HG03521 (cell line): ENCODE results near the gene MAP3K13.
"Not testable (repeated sequence)": the region's sequence is repeated elsewhere in the genome, so short reads cannot be mapped to it uniquely, and the experiment has no call there.

Source experiments
- ATAC-seq: cut with Tn5 transposase; IDR thresholded peaks from one replicate; pipeline ENCODE4 v1.9.1; 2021; ENCODE audit warnings: mild to moderate bottlenecking, moderate library complexity; ENCODE audit not compliant: unreplicated experiment

Gene MAP3K13

DNA sequence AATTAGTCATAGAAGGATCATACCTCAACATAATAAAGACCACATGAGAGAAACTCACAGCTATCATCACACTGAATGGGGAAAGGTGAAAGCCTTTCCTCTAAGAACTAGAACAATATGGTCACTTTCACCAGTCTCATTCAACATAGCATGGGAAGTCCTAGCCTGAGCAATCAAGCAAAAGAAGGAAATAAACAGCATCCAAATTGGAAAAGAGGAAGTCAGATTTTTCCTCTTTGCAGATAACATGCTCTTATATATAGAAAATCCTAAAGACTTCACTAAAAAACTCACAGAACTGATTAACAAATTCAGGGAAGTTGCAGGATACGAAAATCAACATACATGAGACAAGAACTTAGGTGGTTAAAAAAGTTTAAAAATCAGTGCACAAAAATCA, 24.7 kb downstream of the MAP3K13 start:
- no peak for ATAC-seq

DNA sequence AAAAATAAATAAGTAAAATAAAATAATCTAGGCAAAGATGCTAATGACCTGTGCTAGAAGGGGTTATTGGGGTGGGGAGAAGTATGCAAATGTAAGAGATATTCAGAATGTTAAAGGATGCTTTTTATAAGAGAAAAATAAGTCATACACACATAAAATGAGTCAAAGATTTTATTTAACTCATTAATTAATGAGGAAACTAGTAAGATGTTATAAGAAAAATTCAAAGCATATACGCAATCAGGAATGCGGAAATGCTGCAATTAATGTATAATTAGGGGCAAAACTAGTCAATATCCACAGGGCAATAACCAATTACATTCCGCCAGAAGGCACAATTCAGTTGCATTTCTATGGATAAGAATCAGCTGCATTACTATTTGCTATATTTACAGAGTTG, 30.1 kb downstream of the MAP3K13 start:
- no peak for ATAC-seq

DNA sequence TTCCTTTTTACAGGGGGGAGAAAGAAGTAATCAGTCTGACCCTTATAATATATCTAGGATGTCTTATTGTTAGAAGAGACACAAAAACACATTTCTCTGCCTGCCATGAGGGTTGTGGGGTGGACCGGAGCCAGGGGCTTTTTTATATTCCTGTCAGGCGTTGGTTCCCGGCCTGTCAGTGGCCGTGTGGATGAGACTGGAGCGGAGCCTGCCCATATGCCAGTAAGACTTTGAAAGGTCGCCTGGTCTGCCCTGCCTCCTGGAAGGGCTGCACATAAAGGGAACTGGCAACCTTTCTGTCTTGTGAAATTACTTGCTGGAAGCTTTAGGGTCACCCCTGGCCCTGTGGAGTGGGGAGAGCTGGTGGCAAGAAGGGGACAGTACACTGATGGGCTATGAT, 34.7 kb downstream of the MAP3K13 start:
- ATAC-seq = no peak

DNA sequence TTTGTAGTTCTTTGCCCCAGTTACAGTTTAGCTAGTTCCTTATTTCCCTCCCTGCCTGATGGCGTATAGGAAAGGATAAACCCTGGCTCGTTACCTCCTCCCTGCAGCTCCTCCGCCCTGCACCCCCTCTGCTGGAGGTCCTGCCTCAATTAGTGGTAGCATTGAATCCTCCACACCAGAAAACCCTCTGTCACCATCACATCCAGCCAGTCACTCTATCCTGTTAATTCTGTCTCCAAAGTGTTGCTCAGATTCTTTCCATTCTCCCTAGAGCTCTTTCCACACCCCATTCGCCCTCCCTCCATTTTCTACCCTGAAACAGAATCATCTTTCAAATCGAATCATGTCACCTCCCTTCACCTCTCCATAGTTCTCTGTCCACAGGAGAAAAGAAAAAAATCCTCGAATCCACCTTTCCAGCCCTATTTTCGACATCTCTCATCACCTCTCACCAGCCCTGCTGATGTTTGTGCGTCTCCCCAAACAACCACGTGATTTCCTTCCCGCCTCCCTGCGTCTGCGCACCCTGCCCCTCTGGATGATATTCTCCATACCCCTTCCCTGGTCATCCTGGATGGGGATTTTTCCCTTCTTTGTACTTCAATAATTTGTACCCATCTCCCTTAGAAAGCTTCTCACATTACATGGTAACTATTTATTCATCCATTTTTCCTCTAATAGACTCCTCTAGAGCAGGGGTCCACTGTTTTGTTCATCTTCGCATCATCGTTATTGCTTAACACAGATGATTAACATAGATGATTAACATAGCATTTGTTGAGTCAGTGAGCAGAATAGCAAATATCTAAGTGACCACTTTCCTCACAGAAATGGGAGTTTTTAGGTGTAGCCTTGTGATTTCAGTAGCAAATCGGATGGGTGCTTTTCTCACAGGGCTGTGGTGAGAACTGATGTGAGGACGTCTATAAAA, 37.1 kb downstream of the MAP3K13 start:
- ATAC-seq = no peak

DNA sequence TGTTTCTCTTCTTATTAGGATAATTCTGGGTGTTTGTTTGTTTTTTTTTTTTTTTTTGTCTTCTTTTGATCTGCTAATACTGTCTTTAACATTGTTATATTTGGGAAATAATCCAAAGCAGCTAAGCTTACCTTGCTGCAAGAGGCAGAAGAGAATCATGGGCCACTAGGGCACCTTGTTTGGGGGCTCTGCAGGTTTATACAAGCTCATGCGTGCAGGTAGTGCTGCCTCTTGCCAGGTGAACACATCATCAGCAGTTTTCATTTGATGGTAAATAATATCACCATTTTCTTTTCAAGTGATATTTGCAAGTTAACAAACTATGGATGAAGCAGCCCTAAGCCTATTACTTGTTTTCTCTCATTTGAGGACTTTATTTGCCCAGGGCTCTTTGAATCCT, 37.9 kb downstream of the MAP3K13 start:
- ATAC-seq = no peak

DNA sequence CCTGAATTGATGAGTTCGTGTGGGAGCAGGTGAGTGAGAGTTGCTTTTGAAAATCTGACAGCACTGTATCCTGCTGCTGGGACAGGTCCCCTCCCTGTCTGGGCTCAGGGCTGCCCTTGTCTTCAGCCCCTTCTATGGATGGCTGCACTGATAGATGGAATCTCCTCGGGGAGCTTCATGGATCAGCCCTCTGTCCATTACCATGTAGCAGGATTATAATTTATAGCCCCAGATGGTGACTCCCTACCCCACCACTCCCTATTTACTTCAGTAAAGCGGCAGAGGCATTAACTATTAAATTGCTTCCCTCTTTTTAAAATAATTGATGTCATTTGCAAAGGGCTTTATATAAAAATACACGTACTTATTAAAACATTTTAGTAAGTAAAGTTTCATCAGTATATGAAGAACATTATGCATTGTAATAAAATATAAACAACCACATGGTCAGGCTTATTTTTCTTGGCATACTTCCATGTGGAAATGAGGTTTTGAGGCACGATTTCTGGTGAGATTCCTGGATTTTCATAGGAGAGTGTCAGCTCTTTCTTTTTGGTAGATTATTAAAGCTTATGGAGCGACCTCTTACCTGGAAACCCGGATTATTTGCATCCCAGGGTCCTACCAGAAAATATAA, 38.5 kb downstream of the MAP3K13 start:
- ATAC-seq = no peak

DNA sequence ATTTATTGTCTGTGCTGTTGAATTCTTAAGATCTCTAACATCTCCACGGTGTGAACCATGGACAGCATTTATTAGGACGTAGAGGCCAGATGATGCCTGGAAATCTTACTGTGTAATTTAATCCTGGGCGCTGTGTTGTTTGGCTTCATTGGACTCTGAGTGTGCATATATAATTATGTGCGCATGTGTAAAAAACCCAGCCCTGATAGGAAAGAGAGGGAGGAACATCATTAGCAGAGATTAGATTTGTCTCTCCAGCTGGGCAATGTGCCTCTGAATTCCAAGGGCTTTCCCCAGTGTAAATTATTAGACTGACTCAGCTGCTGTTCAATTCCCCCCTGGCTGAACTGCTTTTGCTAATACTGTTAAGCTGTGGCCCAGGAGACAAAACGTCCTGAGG, 39.6 kb downstream of the MAP3K13 start:
- ATAC-seq = no peak

DNA sequence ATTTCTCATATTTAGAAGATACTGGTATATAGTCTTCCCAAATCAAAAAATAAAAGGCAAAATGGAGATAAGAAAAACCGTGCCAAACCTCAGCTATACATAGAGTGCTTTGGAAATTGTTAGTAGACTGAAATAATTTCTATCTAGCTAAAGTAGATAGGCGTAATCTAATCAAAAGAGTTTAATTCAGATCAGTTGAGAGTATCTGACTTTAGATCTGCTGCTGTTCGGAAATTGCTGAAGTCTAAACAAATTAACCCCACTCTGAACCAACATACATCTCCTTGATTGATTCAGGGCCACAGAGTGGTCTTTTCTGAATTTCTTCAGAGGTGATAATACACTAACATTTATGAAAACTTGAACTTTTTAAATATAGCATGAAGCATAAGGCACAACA, 40.1 kb downstream of the MAP3K13 start:
- no peak for ATAC-seq

DNA sequence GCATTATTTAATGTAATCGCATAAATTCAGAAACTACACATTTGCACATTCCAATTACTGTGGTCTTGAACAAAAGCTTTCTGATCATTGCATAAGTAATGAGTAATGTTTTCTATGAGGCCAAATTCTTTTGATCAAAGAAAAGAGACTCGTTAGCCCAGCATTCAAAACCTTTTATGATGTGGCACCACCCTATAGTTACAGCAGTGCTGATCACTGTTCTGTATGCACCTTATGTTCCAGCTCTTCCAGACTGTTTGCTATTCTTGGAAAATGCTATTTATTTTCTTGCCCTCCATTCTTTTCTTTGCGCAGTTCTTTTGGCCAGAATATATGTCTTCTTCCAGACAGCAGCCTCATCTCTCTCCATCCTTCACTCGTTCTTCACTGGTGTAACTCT, 42.3 kb downstream of the MAP3K13 start:
- ATAC-seq = no peak

DNA sequence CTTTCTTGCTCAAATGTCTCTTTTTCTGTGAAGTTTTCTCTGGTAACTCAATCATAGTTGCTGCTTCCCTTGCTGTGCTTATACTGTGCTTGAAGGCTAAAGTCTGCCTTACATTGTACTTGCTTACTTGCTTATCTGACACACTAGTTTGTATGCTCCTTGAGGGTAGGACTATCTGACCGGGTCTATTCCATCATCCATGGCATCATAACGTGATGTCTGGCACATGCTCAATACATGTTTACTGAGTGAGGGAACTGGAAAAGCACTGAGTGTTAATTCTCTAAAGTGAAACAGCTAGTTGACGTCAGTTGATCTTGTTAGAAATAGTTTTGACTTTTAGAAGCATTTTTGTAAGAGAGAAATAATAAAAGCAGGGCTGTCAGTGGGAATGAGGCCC, 42.7 kb downstream of the MAP3K13 start:
- ATAC-seq = no peak

DNA sequence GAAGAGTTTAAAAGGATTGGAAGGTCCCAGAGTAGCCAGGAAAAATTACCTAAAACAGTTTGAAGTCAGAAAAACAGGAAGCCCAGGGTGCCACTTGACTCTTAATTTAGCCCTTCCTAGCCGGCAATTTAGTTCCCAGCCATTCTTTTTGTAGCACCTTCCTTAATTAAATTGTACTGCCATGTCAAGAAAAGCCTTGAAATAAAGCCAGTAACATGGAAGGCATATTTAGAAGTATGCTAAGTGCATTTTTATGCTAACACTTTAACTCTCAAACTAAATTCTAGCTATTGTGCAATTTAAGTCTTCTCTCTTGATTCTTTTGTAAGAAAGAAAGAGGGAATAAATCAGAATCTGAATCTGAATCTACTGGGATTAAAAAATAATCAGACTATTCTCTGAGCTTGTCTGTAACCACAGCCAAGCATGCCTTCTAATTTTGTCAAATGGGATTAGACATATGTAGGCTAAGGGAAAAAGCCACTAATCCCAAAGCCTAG, 43.2 kb downstream of the MAP3K13 start:
- no peak for ATAC-seq

DNA sequence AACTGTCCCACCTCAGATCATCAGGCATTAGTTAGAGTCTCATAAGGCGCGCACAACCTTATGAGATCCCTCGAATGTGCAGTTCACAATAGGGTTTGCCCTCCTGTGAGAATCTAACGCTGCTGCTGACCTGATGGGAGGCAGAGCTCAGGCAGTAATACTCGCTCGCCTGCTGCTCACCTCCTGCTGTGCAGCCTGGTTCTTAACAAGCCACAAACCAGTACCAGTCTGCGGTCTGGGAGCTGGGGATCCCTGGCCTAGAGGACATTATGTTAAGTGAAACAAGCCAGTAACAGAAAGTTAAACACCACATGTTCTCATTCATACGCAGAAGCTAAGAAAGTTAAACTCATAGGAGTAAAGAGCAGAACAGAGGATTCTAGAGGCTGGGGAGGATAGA, 47.0 kb downstream of the MAP3K13 start:
- no peak for ATAC-seq

DNA sequence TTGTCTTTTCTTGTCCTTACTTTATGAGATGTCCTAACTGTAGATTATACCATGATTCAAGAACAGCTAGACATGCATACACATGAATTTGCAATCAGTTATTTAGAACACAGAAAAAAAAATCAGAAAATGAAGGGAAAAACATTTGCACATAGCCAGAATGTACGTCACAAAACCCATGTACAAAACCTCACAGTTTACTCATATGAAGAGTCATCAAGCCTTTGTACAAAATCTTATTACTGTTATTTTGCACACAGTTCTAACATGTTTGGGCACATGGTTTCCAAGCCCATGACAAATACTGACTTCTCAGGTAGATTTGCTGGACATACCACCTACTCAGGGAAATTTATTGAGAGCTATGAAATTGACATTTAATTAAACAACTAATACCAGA, 48.2 kb downstream of the MAP3K13 start:
- ATAC-seq = no peak

DNA sequence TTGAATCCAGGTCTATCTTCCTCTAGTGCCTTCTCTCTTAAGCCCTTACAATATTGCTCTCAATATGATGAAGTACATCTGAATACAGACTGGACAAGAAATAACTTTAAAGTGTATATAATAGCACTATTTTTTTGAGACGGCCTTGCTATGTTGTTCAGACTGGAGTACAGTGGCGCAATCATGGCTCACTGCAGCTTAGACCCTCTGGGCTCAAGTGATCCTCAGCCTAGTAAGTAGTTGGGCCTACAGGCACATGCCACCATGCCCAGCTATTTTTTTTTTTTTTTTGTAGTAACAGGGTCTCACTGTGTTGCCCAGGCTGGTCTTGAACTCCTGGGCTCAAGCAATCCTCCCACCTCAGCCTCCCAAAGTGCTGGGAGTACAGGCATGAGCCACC, 53.6 kb downstream of the MAP3K13 start:
- ATAC-seq = no peak

DNA sequence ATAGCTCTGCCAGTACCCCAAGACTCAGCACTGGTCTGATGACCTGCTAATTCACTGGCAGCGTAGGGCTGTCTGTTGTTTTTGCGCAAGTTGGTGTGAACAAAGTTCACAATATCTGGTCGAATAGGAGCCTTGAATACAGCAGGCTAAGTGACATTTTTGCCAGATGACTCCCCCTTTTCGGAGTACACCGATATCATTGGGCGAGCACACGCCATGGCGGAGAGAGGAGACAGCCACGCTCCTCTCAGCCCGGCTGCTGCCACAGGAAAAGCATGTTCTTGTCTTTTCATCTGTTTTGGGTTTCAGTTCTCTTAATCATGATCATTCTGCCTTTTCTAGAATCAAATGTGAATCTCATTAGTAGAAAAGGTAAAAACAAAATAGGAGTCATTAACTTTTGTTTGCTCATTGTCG, 55.6 kb downstream of the MAP3K13 start:
- not testable (repeated sequence) for ATAC-seq

DNA sequence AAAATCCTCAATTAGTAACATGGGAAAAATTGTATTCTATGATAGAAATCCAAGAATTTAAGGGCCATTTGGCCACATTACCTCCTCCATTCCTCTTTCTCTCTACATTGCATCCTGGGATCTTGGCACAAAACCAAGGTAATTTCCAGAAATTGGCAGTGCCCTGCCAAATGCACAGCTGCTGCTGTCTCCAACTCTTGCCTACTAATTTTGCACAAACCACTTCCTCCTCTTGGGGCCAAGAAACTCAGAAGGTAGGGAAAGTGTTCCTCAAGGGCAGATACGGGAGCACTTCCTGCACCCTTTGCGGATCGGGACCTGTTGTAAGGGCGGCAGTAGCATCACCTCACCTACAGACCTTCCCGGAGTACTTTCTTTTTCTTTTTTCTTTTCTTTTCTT, 57.8 kb downstream of the MAP3K13 start:
- no peak for ATAC-seq

DNA sequence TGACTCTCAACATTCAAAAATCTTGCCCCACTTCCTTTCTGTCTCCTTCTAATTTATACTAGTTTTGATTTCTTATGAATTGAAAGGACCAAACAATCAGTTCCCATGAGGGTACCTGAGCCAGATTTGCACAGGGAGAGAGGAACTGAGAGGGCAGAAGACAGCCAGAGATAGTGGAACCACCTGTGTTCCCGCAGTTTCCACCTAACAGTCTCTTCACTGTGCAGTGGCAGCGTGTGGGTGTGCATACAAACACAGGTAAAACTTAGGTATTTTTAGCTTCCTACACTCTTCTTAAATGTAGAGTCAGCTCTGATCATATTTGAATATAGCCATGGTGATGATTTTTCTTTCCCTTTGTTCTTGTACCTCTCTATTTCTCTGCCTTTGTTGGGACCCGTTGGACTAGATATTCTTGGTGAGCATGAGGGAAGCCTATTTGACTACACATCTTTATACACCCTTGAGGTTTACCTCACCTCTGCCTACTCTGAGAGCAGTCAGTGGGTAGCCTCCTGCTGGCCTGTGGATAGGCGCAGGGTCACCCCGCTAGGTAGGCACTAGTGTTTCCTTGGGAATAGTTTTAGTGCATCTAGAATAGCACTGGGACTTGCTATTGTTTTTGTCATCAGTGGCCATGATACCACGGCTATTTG, 58.8 kb downstream of the MAP3K13 start:
- ATAC-seq = no peak

DNA sequence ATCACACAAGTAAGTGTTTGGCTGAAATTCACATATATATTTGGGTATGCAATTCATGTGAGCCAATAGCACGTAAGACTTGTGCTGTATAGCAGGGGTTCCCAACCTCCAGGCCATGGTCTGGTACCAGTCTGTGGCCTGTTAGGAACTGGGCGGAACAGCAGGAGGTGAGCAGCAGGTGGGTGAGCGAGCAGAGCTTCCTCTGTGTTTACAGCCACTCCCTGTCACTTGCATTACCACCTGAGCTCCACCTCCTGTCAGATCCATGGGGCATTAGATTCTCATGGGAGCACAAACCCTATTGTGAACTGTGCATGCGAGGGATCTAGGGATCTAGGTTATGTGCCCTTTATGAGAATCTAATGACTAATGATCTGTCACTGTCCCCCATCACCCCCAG, 59.7 kb downstream of the MAP3K13 start:
- no peak for ATAC-seq

DNA sequence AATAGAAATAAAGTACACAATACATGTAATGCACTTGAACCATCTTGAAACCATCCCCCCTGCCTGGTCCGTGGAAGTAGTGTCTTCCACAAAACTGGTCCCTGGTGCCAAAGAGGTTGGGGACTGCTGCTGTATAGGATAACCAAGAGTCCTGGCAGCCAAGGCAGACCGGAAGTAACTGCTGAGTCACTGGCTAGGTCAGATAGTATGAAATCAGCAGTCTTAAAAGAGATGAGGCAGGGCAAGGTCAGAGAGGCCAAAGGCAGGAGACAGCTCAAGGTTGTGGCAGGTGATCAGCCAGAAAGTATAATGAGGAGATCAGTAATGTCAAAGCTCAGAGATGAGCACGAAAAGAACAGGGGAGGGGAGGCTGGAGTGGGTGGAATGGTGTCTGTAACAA, 60.2 kb downstream of the MAP3K13 start:
- no peak for ATAC-seq

DNA sequence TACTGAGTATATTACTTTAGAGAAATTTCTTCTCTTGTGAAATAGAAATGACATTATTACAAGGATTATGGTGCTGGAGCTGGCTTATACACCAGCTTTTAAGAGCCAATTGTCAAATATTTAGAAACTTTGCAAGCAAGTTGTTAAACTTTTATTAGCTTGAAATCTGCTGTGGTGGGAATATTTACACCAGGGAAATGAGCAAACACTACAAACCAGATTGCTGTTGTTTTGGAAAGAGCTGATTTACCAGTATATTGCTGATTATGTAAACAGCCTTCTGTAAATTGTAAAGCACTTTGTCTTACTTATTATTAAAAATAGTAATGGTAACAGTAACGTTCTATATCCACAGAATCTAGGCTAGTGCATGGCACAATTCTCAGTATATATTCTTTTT, 61.5 kb downstream of the MAP3K13 start:
- no peak for ATAC-seq

DNA sequence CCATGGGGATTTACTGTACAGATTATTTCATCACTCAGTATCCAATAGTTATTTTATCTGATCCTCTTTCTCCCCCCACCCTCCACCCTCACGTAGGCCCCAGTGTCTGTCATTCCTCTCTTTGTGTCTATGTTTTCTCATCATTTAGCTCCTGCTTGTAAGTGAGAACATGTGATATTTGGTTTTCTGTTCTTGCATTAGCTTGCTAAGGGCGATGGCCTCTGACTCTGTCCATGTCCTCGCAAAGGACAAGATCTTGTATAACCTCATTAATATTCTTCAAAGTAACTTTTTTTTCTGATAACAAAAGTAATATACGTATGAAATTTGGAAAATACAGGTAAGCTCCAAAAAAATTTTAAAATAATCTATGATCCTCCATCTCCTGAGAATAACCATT, 67.4 kb downstream of the MAP3K13 start:
- ATAC-seq = no peak
